Colonic mucosa (tissue), 4 donors: ENCODE results near the gene SYT15. TPM values are rescaled to one million over a fixed set of nuclear protein-coding genes. Genes with fewer than 3 reads are reported as not detected.
"Not testable (repeated sequence)": the region's sequence is repeated elsewhere in the genome, so short reads cannot be mapped to it uniquely, and the experiment has no call there.

Experiments used
- DNase-seq: peaks from one replicate; pipeline ENCODE4 v3.0.0-alpha.2; 2020
- H3K27ac ChIP-seq: fragments of 200-600 bp; one replicate; pipeline ENCODE4 v1.8.0; 2021
- H3K27me3 ChIP-seq: fragments of 200-600 bp; one replicate; pipeline ENCODE4 v1.8.0; 2021
- H3K36me3 ChIP-seq: fragments of 200-600 bp; one replicate; pipeline ENCODE4 v1.8.0; 2021
- H3K4me1 ChIP-seq: fragments of 200-600 bp; one replicate; pipeline ENCODE4 v1.8.0; 2021; ENCODE audit warnings: mild to moderate bottlenecking
- H3K4me3 ChIP-seq: fragments of 200-600 bp; one replicate; pipeline ENCODE4 v1.8.0; 2021
- H3K9ac ChIP-seq, 2 donors: one replicate each; pipeline ENCODE4 v1.7.0; 2013; ENCODE audit warnings: control low read depth in 2 of 2, low read depth in 2 of 2, low read length in 2 of 2
- H3K9me3 ChIP-seq: fragments of 200-600 bp; one replicate; pipeline ENCODE4 v1.8.0; 2021
- intact Hi-C: fragments of 100-400 bp; cut with DNase I; formaldehyde crosslinking; loops from one replicate; pipeline ENCODE4 v1.14.1; 2022
- total RNA-seq, 2 donors: library from RNA; stranded (reverse); fragmentation: NEBNext Ultra II Directional in 1 of 2; extraction: Animal tissue kit (Norgen Biotek cat#: 25700) in 1 of 2; gene quantifications; one replicate each; pipeline ENCODE4 v1.2.1, GENCODE V29; 2021
- TF ChIP-seq, protein P1 (sequence below): fragments of 200-600 bp; IDR thresholded peaks from one replicate; pipeline ENCODE4 v1.8.0; 2022; ENCODE audit warnings: antibody characterized with exemption, mild to moderate bottlenecking
- donor health status: healthy.
- donor health status: DM: no; HTN: no; CAD: no.
- donor health status: DM: no; HTN: no; CAD: no.

SYT15 gene
- total RNA-seq, 2 donors from 2014 or later: 0.62 to 1.2 TPM

DNA sequence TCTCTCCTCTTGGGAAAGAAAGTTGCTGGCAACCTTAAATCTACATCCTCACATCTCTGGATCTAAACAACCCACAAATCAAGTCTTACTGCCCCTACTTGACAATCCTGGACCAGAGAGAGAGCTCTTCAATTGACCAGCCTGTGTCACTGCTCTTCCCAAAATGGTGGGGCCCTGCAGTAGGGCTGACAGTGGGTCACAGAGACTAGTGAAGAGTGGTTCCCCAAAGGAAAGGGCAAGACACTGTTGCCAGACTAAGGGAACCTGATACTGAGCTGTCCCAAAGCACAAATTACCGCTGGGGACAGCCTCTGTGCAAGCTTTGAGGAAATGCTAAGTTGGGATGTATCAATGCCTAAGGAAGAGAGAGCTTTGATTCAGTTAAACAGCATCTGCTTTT, 18.0 kb upstream of the SYT15 start:
- DNase-seq: no peak
- H3K36me3 ChIP-seq: no peaks in the 10 kb centered on the region
- H3K9ac ChIP-seq: no peak overlapping the region
- no peak overlapping the region for H3K4me3 ChIP-seq
- H3K4me1 ChIP-seq: peaks cover 11% of the 10 kb centered on the region
- TF ChIP-seq, protein P1, sequence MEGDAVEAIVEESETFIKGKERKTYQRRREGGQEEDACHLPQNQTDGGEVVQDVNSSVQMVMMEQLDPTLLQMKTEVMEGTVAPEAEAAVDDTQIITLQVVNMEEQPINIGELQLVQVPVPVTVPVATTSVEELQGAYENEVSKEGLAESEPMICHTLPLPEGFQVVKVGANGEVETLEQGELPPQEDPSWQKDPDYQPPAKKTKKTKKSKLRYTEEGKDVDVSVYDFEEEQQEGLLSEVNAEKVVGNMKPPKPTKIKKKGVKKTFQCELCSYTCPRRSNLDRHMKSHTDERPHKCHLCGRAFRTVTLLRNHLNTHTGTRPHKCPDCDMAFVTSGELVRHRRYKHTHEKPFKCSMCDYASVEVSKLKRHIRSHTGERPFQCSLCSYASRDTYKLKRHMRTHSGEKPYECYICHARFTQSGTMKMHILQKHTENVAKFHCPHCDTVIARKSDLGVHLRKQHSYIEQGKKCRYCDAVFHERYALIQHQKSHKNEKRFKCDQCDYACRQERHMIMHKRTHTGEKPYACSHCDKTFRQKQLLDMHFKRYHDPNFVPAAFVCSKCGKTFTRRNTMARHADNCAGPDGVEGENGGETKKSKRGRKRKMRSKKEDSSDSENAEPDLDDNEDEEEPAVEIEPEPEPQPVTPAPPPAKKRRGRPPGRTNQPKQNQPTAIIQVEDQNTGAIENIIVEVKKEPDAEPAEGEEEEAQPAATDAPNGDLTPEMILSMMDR: no peak
- peaks cover 13% of the 10 kb centered on the region for H3K27me3 ChIP-seq
- no peaks in the 10 kb centered on the region for H3K9me3 ChIP-seq
- H3K27ac ChIP-seq: no peak overlapping the region
- intact Hi-C loops: no loop called here

GRCh38 chr10:46565591-46566332, 13.2 kb upstream of the SYT15 start:
- H3K9me3 ChIP-seq, H3K36me3 ChIP-seq, intact Hi-C loops, H3K4me1 ChIP-seq, H3K27me3 ChIP-seq, H3K9ac ChIP-seq, H3K4me3 ChIP-seq, H3K27ac ChIP-seq: not testable (repeated sequence)
- peak; percentile 76 for DNase-seq
- TF ChIP-seq, protein P1: peak; percentile 51

GRCh38 chr10:46567151-46567550, 11.8 kb upstream of the SYT15 start:
- H3K36me3 ChIP-seq, DNase-seq, intact Hi-C loops, H3K9me3 ChIP-seq, H3K4me3 ChIP-seq, H3K27me3 ChIP-seq, H3K4me1 ChIP-seq, H3K9ac ChIP-seq, H3K27ac ChIP-seq: not testable (repeated sequence)

DNA sequence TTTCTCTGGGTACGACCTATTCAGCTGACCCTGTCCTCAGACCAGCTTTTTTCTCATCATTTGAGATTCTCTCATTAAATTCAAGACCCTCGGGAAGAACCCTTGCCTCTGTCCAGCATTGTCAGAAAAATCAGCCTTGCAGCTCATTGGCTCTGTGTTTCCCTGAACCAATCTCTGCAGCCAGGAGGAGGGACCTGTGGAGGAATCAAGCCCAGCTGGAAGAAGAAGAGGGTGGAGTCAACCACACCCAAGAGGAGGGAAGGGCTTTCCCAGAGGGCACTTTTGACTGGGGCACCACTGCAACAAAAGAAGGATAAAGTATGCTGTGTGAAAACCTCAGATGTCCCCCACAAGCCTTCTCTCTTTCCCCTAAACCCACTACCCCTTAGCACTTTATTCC, 8.3 kb upstream of the SYT15 start:
- H3K27ac ChIP-seq, H3K9me3 ChIP-seq, H3K27me3 ChIP-seq, H3K4me1 ChIP-seq, intact Hi-C loops, DNase-seq, H3K36me3 ChIP-seq, H3K9ac ChIP-seq, H3K4me3 ChIP-seq: not testable (repeated sequence)

GRCh38 chr10:46572765-46573164, 6.2 kb upstream of the SYT15 start:
- H3K9ac ChIP-seq, H3K27me3 ChIP-seq, intact Hi-C loops, H3K9me3 ChIP-seq, H3K4me3 ChIP-seq, H3K36me3 ChIP-seq, H3K4me1 ChIP-seq, H3K27ac ChIP-seq, DNase-seq: not testable (repeated sequence)

- H3K27ac ChIP-seq, H3K9me3 ChIP-seq, intact Hi-C loops, H3K27me3 ChIP-seq, H3K36me3 ChIP-seq, H3K4me3 ChIP-seq, DNase-seq, H3K4me1 ChIP-seq, H3K9ac ChIP-seq: not testable (repeated sequence)
Observed at GRCh38 chr10:46573314-46573713, 5.6 kb upstream of the SYT15 start.

- H3K9ac ChIP-seq, H3K27me3 ChIP-seq, DNase-seq, H3K4me3 ChIP-seq, H3K9me3 ChIP-seq, H3K27ac ChIP-seq, H3K4me1 ChIP-seq, intact Hi-C loops, H3K36me3 ChIP-seq: not testable (repeated sequence)
Observed at GRCh38 chr10:46573884-46574283, 5.0 kb upstream of the SYT15 start.

- intact Hi-C loops, H3K36me3 ChIP-seq, H3K9ac ChIP-seq, DNase-seq, H3K27me3 ChIP-seq, H3K27ac ChIP-seq, H3K9me3 ChIP-seq, H3K4me1 ChIP-seq, H3K4me3 ChIP-seq: not testable (repeated sequence)
Observed at GRCh38 chr10:46577624-46578473, 1.1 kb upstream of the SYT15 start.

- H3K4me1 ChIP-seq, H3K36me3 ChIP-seq, H3K9ac ChIP-seq, DNase-seq, H3K27me3 ChIP-seq, intact Hi-C loops, H3K4me3 ChIP-seq, H3K9me3 ChIP-seq, H3K27ac ChIP-seq: not testable (repeated sequence)
Observed at GRCh38 chr10:46579378-46579777, 450 bp downstream of the SYT15 start.

DNA sequence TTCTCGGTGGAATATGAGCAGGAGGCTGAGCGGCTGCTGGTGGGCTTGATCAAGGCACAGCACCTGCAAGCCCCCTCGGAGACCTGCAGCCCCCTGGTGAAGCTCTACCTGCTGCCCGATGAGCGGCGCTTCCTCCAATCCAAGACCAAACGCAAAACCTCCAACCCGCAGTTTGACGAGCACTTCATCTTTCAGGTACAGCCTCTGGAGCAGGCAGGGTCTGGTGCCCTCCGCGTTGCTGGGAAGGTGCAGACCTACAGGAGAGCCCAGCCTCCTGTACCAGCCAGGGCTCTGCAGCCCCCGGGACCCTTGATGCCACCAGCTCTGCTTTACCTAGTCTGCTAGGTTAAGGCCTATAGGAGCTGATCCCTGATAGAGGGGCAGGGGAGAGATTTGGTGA, 3.1 kb downstream of the SYT15 start:
- DNase-seq, intact Hi-C loops, H3K4me3 ChIP-seq: not testable (repeated sequence)

DNA sequence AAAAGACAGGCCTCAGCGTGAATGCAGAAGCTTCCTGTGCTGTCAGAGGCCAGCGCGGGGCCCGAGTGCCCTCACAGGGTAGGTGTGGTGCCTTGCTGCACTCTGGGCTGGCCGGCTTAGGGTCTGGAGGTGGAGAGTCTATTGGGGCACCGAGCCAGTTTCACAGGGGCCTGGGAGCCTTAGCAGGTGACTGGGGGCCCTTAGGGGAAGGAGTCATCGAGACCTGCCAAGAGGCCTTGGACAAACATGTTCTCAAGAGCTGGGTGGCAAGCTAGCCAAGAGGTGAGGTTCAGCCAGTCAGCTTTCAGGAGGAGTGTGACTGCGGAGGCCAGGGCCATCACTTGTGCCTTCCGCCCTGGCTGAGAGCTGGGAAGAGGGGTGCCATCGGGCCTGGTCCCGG, 3.6 kb downstream of the SYT15 start:
- H3K36me3 ChIP-seq, H3K4me3 ChIP-seq, H3K9me3 ChIP-seq, H3K27ac ChIP-seq, H3K27me3 ChIP-seq, H3K4me1 ChIP-seq, DNase-seq, H3K9ac ChIP-seq, intact Hi-C loops: not testable (repeated sequence)

More for the DNA sequence above, 3.1 kb downstream of the SYT15 start:
- not testable (repeated sequence) for H3K4me1 ChIP-seq, H3K27ac ChIP-seq, H3K9ac ChIP-seq, H3K36me3 ChIP-seq, H3K27me3 ChIP-seq, H3K9me3 ChIP-seq
